BLaER1 treated with 17β-estradiol and CSF1 and Interleukin-3, amounts not matched to agents 10 nM and 100 nM (cell line): ENCODE measurements around the gene PPIG.

Experiments used
- H3K27ac ChIP-seq, 11 experiments: shearing (Covaris generic); formaldehyde crosslinking; 2 replicates each; pipeline ENCODE4 v1.8.1; 2022
- H3K27me3 ChIP-seq, 11 experiments: shearing (Covaris generic); formaldehyde crosslinking; 2 replicates each; pipeline ENCODE4 v1.8.1; 2022
- H3K36me3 ChIP-seq, 11 experiments: shearing (Covaris generic); formaldehyde crosslinking; 2 replicates each; pipeline ENCODE4 v1.8.1; 2022
- H3K4me1 ChIP-seq, 10 experiments: shearing (Covaris generic); formaldehyde crosslinking; 2 replicates each; pipeline ENCODE4 v1.8.1; 2022
- H3K4me2 ChIP-seq, 11 experiments: shearing (Covaris generic); formaldehyde crosslinking; 2 replicates each; pipeline ENCODE4 v1.8.1; 2022
- H3K4me3 ChIP-seq, 10 experiments: shearing (Covaris generic); formaldehyde crosslinking; 2 replicates each; pipeline ENCODE4 v1.8.1; 2022
- H3K9ac ChIP-seq, 11 experiments: shearing (Covaris generic); formaldehyde crosslinking; 2 replicates each; pipeline ENCODE4 v1.8.1; 2022
- H3K9me3 ChIP-seq, 11 experiments: shearing (Covaris generic); formaldehyde crosslinking; replicated peaks in 1 of 11; 2 replicates each; pipeline ENCODE4 v1.8.1; 2022
- H4K20me1 ChIP-seq, 11 experiments: shearing (Covaris generic); formaldehyde crosslinking; 2 replicates each; pipeline ENCODE4 v1.8.1; 2022
- Cebpa-rat ChIP-seq, 11 experiments: shearing (Covaris generic); IDR thresholded peaks; 2 replicates each; pipeline ENCODE4 v1.8.1; 2022

Gene PPIG

GRCh38 chr2:169641464-169641863, 57.3 kb downstream of the PPIG start:
- Histone ChIP-seq H3K27me3 (no peaks in the 10 kb centered on the region), H3K4me1 (no peaks in the 10 kb centered on the region), H3K9me3 (no peaks in the 10 kb centered on the region), H3K36me3 (peaks cover 22 to 46% (median 34%) of the 10 kb centered on the region in 11 experiments), H3K4me2 (no peak overlapping the region), H3K4me3 (no peak overlapping the region), H3K27ac (no peak overlapping the region), H4K20me1 (peaks cover 0 to 6% (median 0%) of the 10 kb centered on the region in 11 experiments; a peak in 2 of 22 replicates), H3K9ac (no peak overlapping the region)
- TF ChIP-seq Cebpa-rat (IDR thresholded peaks at IDR 0.05), result no peak

GRCh38 chr2:169644173-169644572, 60.0 kb downstream of the PPIG start:
- Histone ChIP-seq H3K4me2 (no peak overlapping the region), H3K4me3 (no peak overlapping the region), H3K27me3 (no peaks in the 10 kb centered on the region), H3K4me1 (no peaks in the 10 kb centered on the region), H4K20me1 (peaks cover 0 to 6% (median 0%) of the 10 kb centered on the region in 11 experiments; a peak in 1 of 22 replicates), H3K27ac (no peak overlapping the region), H3K36me3 (peaks cover 0 to 19% (median 11%) of the 10 kb centered on the region in 11 experiments; a peak in 11 of 22 replicates), H3K9me3 (no peaks in the 10 kb centered on the region), H3K9ac (no peak overlapping the region)
- no peak for TF ChIP-seq Cebpa-rat (IDR thresholded peaks at IDR 0.05)

- H3K4me2 ChIP-seq, result no peak overlapping the region
- H4K20me1 ChIP-seq, result no peaks in the 10 kb centered on the region
- H3K27ac ChIP-seq, result no peak overlapping the region
- no peak for TF ChIP-seq Cebpa-rat (IDR thresholded peaks at IDR 0.05)
- no peak overlapping the region for H3K4me3 ChIP-seq
- no peaks in the 10 kb centered on the region for H3K27me3 ChIP-seq
- H3K36me3 ChIP-seq, result no peaks in the 10 kb centered on the region
- H3K9ac ChIP-seq, result no peak overlapping the region
- H3K4me1 ChIP-seq, result peaks cover 0 to 8% (median 0%) of the 10 kb centered on the region in 10 experiments; a peak in 6 of 20 replicates
- H3K9me3 ChIP-seq, result no peaks in the 10 kb centered on the region
Observed at GRCh38 chr2:169647496-169647895, 63.3 kb downstream of the PPIG start.

- Histone ChIP-seq H3K4me2 (peak overlapping the region in 2 of 11 experiments; percentile 27 to 41; a peak in 3 of 22 replicates), H3K9ac (no peak overlapping the region), H3K27me3 (no peaks in the 10 kb centered on the region), H4K20me1 (no peaks in the 10 kb centered on the region), H3K4me1 (peaks cover 0 to 15% (median 0%) of the 10 kb centered on the region in 10 experiments; a peak in 7 of 20 replicates), H3K36me3 (no peaks in the 10 kb centered on the region), H3K27ac (no peak overlapping the region), H3K4me3 (no peak overlapping the region), H3K9me3 (no peaks in the 10 kb centered on the region)
- TF ChIP-seq Cebpa-rat (IDR thresholded peaks at IDR 0.05), result no peak
Observed at GRCh38 chr2:169649278-169649677, 65.1 kb downstream of the PPIG start.

GRCh38 chr2:169653636-169654035, 69.5 kb downstream of the PPIG start:
- no peak for TF ChIP-seq Cebpa-rat (IDR thresholded peaks at IDR 0.05)
- no peaks in the 10 kb centered on the region for H3K27me3 ChIP-seq
- H3K4me1 ChIP-seq, result peaks cover 0 to 21% (median 1%) of the 10 kb centered on the region in 10 experiments; a peak in 11 of 20 replicates
- no peaks in the 10 kb centered on the region for H3K36me3 ChIP-seq
- no peak overlapping the region for H3K4me3 ChIP-seq
- H3K9me3 ChIP-seq, result no peaks in the 10 kb centered on the region
- H4K20me1 ChIP-seq, result no peaks in the 10 kb centered on the region
- H3K27ac ChIP-seq, result no peak overlapping the region
- no peak overlapping the region for H3K9ac ChIP-seq
- H3K4me2 ChIP-seq, result peak overlapping the region in 1 of 11 experiments; percentile 7; a peak in 1 of 22 replicates

GRCh38 chr2:169656164-169656563, 72.0 kb downstream of the PPIG start:
- no peaks in the 10 kb centered on the region for H3K36me3 ChIP-seq

GRCh38 chr2:169658877-169659276, 74.7 kb downstream of the PPIG start:
- no peak overlapping the region for H3K9ac ChIP-seq
- TF ChIP-seq Cebpa-rat (IDR thresholded peaks at IDR 0.05), result no peak
- peak overlapping the region in 2 of 11 experiments; percentile 26 to 28; a peak in 1 of 22 replicates for H3K27ac ChIP-seq
- H4K20me1 ChIP-seq, result no peaks in the 10 kb centered on the region
- no peaks in the 10 kb centered on the region for H3K9me3 ChIP-seq
- peaks cover 12 to 27% (median 22%) of the 10 kb centered on the region in 10 experiments for H3K4me1 ChIP-seq
- H3K36me3 ChIP-seq, result no peaks in the 10 kb centered on the region
- no peak overlapping the region for H3K4me3 ChIP-seq
- peak overlapping the region; percentile 13 to 56 (median 25); a peak in 16 of 22 replicates for H3K4me2 ChIP-seq
- H3K27me3 ChIP-seq, result no peaks in the 10 kb centered on the region

More at GRCh38 chr2:169656164-169656563, 72.0 kb downstream of the PPIG start:
- H4K20me1 ChIP-seq, result no peaks in the 10 kb centered on the region
- H3K27me3 ChIP-seq, result no peaks in the 10 kb centered on the region
- H3K9me3 ChIP-seq, result no peaks in the 10 kb centered on the region
- no peak overlapping the region for H3K27ac ChIP-seq
- H3K4me3 ChIP-seq, result no peak overlapping the region
- H3K4me1 ChIP-seq, result peaks cover 12 to 25% (median 16%) of the 10 kb centered on the region in 10 experiments
- no peak for TF ChIP-seq Cebpa-rat (IDR thresholded peaks at IDR 0.05)
- no peak overlapping the region for H3K4me2 ChIP-seq
- H3K9ac ChIP-seq, result no peak overlapping the region

- Histone ChIP-seq H3K36me3 (no peaks in the 10 kb centered on the region), H3K27ac (peak overlapping the region in 3 of 11 experiments; percentile 15 to 28 (median 26); a peak in 3 of 22 replicates), H3K4me3 (no peak overlapping the region), H3K4me2 (peak overlapping the region; percentile 13 to 56 (median 25); a peak in 20 of 22 replicates), H3K27me3 (no peaks in the 10 kb centered on the region), H3K9me3 (no peaks in the 10 kb centered on the region), H3K4me1 (peaks cover 12 to 27% (median 22%) of the 10 kb centered on the region in 10 experiments), H4K20me1 (no peaks in the 10 kb centered on the region), H3K9ac (no peak overlapping the region)
- no peak for TF ChIP-seq Cebpa-rat (IDR thresholded peaks at IDR 0.05)
Observed at GRCh38 chr2:169659320-169659719, 75.2 kb downstream of the PPIG start.

- TF ChIP-seq Cebpa-rat (IDR thresholded peaks at IDR 0.05), result no peak
- Histone ChIP-seq H3K27me3 (no peaks in the 10 kb centered on the region), H3K4me3 (no peak overlapping the region), H3K36me3 (no peaks in the 10 kb centered on the region), H3K4me1 (peaks cover 20 to 30% (median 23%) of the 10 kb centered on the region in 10 experiments), H3K27ac (no peak overlapping the region; a peak in 1 of 22 replicates), H3K9me3 (no peaks in the 10 kb centered on the region), H4K20me1 (no peaks in the 10 kb centered on the region), H3K9ac (peak overlapping the region in 1 of 11 experiments; percentile 7; a peak in 1 of 22 replicates), H3K4me2 (peak overlapping the region in 9 of 11 experiments; percentile 14 to 66 (median 42); a peak in 15 of 22 replicates)
Observed at GRCh38 chr2:169661265-169661664, 77.1 kb downstream of the PPIG start.

GRCh38 chr2:169662744-169663143, 78.6 kb downstream of the PPIG start:
- H3K4me3 ChIP-seq, result no peak overlapping the region
- no peak overlapping the region for H3K9ac ChIP-seq
- no peak overlapping the region for H3K4me2 ChIP-seq
- no peaks in the 10 kb centered on the region for H3K27me3 ChIP-seq
- peaks cover 20 to 30% (median 23%) of the 10 kb centered on the region in 10 experiments for H3K4me1 ChIP-seq
- no peaks in the 10 kb centered on the region for H3K9me3 ChIP-seq
- H3K36me3 ChIP-seq, result no peaks in the 10 kb centered on the region
- TF ChIP-seq Cebpa-rat (IDR thresholded peaks at IDR 0.05), result no peak
- H4K20me1 ChIP-seq, result no peaks in the 10 kb centered on the region
- no peak overlapping the region for H3K27ac ChIP-seq
